OCI-M2 (cell line): ENCODE data around the gene NEURL1B.

Experiments used
- DNase-seq: peaks from one replicate; lab custom pipeline; 2025; ENCODE audit not compliant: unreplicated experiment; lab: John Stamatoyannopoulos, UW

Gene NEURL1B

GRCh38 chr5:172728481-172729241, 87.6 kb downstream of the NEURL1B start:
- no peak for DNase-seq

GRCh38 chr5:172729588-172729987, 88.5 kb downstream of the NEURL1B start:
- no peak for DNase-seq

DNA sequence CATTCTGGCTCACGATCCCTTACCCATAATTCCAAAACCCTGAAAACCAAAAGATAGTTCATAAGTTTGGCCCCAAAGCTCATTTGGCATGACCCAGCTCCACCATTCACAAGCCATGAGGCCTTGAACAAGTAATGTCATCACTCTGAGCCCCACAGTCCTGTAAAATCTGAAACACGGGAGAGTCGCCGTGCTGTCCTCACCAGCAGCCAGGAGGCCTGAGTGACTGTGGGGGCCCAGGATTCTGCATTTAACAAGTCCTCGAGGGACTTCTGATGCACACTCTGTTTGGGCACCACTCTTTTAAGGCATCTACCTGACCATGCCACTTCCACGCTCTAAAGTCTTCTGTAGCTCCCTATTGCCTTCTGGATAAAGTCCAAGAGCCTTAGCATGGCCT, 89.2 kb downstream of the NEURL1B start:
- no peak for DNase-seq

DNA sequence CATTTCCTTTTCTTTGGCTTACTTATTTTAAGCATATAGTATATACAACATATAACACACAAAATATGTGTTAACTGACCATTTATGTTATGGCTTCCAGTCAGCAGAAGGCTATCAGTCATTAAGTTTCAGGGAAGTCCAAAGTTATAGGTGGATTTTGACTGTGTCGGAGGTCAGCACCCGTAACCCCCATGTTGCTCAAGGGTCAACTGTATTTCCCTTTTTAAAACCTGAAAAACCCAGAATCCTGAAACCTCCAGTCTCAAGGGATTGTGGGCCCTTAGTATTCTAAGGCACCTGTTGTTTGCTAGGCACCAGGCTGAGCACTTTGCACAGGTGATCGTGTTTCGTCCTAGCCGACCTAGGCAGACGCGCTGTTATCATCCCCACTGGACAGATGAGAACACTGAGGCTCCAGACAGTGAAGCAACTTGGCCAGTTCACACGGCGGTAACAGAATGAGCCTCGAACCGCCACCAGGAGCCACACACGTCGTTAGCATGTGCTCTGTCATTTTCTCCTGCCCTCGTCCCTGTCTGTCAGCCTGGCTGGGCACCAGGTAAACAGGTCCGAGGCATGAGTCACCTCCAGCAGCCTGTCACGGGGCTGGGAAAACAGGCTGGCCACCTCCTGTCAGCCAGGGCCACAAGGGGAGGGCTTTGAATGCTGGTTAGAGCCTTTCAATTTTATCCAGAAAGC, 90.1 kb downstream of the NEURL1B start:
- no peak for DNase-seq

- DNase-seq, result no peak
These were observed 90.6 kb downstream of the NEURL1B start for GRCh38 chr5:172731680-172732074.

DNA sequence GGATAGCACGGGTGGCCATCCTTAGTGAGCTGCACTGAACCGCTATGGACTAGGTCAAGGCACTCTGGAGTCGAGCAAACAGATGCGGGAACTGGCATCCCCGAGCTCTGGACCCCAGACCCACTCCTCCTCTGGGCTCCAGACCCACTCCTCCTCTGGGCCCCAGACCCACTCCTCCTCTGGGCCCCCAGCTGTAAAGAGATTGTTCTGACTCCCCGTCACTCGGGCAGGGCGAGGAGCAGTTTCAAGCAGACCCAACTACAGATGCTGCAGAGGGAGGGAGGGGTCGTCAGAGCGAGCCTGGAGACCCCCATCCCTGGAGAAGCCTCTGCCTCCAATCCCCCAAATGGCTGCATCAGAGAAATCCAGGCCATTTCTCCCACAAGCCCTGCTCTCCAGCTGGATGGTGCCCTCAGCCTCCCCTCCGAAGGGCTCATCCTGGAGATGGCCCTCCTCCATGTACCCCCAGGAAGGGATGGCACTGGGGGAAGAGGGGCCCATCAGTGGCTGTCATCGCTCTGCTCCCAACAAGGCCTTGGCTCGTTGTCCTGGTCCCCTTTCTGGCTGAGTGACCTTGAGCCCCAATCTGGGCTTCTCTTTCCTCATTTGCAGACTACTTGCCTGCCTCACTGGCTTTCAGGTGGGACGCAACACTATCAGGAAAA, 91.3 kb downstream of the NEURL1B start:
- no peak for DNase-seq

GRCh38 chr5:172733131-172733973, 92.3 kb downstream of the NEURL1B start:
- DNase-seq, result no peak

- DNase-seq, result no peak
These were observed 92.9 kb downstream of the NEURL1B start for GRCh38 chr5:172733974-172734346.

DNA sequence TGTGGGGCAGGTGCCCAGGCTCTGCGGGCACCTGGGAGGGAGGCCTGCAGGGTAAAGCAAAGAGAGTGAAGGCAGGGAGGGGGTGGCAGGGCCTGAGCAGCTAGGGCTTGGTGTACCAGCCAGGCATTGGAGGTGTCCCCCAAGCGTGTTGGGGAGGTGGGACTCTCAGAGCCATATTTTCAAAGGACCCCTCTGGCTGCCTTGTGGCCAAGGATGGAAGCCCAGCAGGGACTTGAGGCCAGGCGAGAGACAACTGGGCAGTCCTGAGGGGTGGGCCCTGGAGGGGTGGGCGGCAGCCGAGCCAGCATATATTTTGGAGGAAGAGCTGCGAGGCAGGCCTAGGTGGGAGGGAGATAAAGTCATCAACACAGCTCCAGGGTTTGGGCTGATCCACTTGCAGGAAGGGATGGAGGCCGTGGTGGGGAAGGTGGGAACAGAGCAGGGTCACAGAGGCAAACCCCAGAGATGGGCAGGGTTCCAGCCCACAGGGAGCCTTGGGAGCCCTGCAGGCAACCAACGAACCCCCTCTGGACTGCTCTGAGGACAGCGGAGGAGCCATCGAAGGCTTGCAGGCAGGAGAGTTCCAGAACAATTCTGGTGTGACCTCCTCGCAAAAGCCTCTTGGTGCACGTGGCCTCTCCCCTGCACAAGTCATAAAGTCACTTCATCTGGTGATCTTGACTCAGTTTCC, 94.2 kb downstream of the NEURL1B start:
- no peak for DNase-seq

- no peak for DNase-seq
These were observed 95.6 kb downstream of the NEURL1B start for GRCh38 chr5:172736508-172737135.

- DNase-seq, result no peak
These were observed 98.3 kb downstream of the NEURL1B start for GRCh38 chr5:172739375-172739774.

- no peak for DNase-seq
These were observed 99.6 kb downstream of the NEURL1B start for GRCh38 chr5:172740428-172741205.
